A673 (cell line): ENCODE data around the gene YTHDC2. TPM values are rescaled to one million over a fixed set of nuclear protein-coding genes. Genes with fewer than 3 reads are reported as not detected.

Experiments
- BruUV-seq: library from RNA; stranded (reverse); fragments of 400-500 nt; replicated peaks from 2 replicates; lab custom pipeline; 2021; lab: Mats Ljungman, UMichigan
- CTCF ChIA-PET: fragments of 300-600 bp; sonication (Branson Sonifier 250); formaldehyde crosslinking; loops from one replicate; lab custom pipeline; 2022; ENCODE audit warnings: antibody characterized with exemption; lab: Charles Lee
- POLR2A ChIA-PET: fragments of 300-600 bp; sonication (Branson Sonifier 250); formaldehyde crosslinking; loops from one replicate; lab custom pipeline; 2022; ENCODE audit warnings: antibody characterized with exemption; ENCODE audit not compliant: low non-redundant PET; lab: Charles Lee
- DNase-seq: peaks from one replicate; pipeline ENCODE4 v3.0.0-alpha.2; 2015; ENCODE audit warnings: low spot score
- H3K27ac ChIP-seq: fragments of 200-600 bp; sonication (generic); 2 replicates; pipeline ENCODE4 v1.5.1; 2016; ENCODE audit warnings: mixed run types, low read depth, mild to moderate bottlenecking, mixed read lengths, antibody characterized with exemption, low read length; ENCODE audit not compliant: poor library complexity, severe bottlenecking
- H3K27me3 ChIP-seq: fragments of 200-600 bp; sonication (generic); replicated peaks from 2 replicates; pipeline ENCODE4 v1.6.1; 2017; ENCODE audit warnings: mixed run types, low read depth, mild to moderate bottlenecking, mixed read lengths, antibody characterized with exemption, low read length; ENCODE audit not compliant: insufficient read depth, poor library complexity
- H3K36me3 ChIP-seq: fragments of 200-600 bp; sonication (generic); 2 replicates; pipeline ENCODE4 v1.6.1; 2016; ENCODE audit warnings: mixed run types, mild to moderate bottlenecking, mixed read lengths, antibody characterized with exemption, low read length; ENCODE audit not compliant: insufficient read depth, poor library complexity, severe bottlenecking
- H3K4me1 ChIP-seq: fragments of 200-600 bp; sonication (generic); 2 replicates; pipeline ENCODE4 v1.6.1; 2017; ENCODE audit warnings: mixed run types, mild to moderate bottlenecking, mixed read lengths, antibody characterized with exemption, low read length; ENCODE audit not compliant: insufficient read depth, poor library complexity, severe bottlenecking
- H3K4me3 ChIP-seq: fragments of 200-600 bp; sonication (generic); 2 replicates; pipeline ENCODE4 v1.5.1; 2016; ENCODE audit warnings: low read depth, mixed run types, mild to moderate bottlenecking, mixed read lengths, low read length; ENCODE audit not compliant: poor library complexity, severe bottlenecking
- H3K9me3 ChIP-seq: fragments of 200-600 bp; sonication (generic); 2 replicates; pipeline ENCODE4 v1.6.1; 2016; ENCODE audit warnings: mixed run types, low read depth, mild to moderate bottlenecking, mixed read lengths, antibody characterized with exemption, low read length; ENCODE audit not compliant: poor library complexity, severe bottlenecking
- EZH2 ChIP-seq: fragments of 200-600 bp; sonication (generic); IDR thresholded peaks from 2 replicates; pipeline ENCODE4 v1.6.1; 2017; ENCODE audit warnings: borderline replicate concordance, low read depth, mild to moderate bottlenecking, mixed read lengths, antibody characterized with exemption, low read length; ENCODE audit not compliant: poor library complexity, severe bottlenecking
- intact Hi-C: fragments of 100-400 bp; cut with micrococcal nuclease; formaldehyde crosslinking; loops from one replicate; pipeline ENCODE4 v1.10.0; 2022; ENCODE audit not compliant: unreplicated experiment
- total RNA-seq: library from RNA; stranded (reverse); gene quantifications from 2 replicates; pipeline ENCODE4 v1.2.3, GENCODE V29; 2021
- TF ChIP-seq, protein P1 (sequence below): fragments of 300-800, 200-600 bp; sonication (generic); conservative IDR thresholded peaks from 2 replicates; pipeline ENCODE4 v1.5.1; 2017; ENCODE audit warnings: low read depth, mild to moderate bottlenecking, antibody characterized with exemption, low read length, moderate library complexity, mixed read lengths

YTHDC2 gene
- total RNA-seq, 1 experiment from 2014 or later, result 24.3 TPM

DNA sequence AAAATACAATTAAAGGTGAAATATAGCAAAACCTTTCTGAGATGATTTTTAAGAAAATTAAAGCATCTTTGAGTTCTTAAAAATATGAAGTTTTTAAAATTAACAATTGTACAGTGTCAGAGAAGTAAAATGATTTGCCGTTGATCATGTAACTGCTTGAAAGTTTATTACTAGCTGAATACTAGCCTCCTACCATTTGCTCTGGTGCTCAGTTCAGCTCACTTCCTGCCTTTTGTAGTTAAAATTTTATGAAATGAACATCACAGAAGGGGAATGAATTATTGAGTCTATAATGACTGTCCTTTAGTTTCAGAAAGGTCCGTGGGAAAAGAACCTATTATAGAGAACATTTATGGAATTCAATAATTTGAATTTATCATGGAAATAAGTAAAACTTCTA, 9.7 kb downstream of the YTHDC2 start:
- no peak overlapping the region for H3K27ac ChIP-seq
- POLR2A ChIA-PET, result interaction anchor here (0.6 kb wide), 1 partner anchor 738 kb away, joined by 3 read pairs; no protein-coding TSS in a partner anchor
- TF ChIP-seq, protein P1, sequence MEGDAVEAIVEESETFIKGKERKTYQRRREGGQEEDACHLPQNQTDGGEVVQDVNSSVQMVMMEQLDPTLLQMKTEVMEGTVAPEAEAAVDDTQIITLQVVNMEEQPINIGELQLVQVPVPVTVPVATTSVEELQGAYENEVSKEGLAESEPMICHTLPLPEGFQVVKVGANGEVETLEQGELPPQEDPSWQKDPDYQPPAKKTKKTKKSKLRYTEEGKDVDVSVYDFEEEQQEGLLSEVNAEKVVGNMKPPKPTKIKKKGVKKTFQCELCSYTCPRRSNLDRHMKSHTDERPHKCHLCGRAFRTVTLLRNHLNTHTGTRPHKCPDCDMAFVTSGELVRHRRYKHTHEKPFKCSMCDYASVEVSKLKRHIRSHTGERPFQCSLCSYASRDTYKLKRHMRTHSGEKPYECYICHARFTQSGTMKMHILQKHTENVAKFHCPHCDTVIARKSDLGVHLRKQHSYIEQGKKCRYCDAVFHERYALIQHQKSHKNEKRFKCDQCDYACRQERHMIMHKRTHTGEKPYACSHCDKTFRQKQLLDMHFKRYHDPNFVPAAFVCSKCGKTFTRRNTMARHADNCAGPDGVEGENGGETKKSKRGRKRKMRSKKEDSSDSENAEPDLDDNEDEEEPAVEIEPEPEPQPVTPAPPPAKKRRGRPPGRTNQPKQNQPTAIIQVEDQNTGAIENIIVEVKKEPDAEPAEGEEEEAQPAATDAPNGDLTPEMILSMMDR, result no peak
- peaks cover 26% of the 10 kb centered on the region for H3K4me1 ChIP-seq
- H3K4me3 ChIP-seq, result no peak overlapping the region
- H3K36me3 ChIP-seq, result peaks cover 11% of the 10 kb centered on the region
- CTCF ChIA-PET, result no interaction called here
- no peaks in the 10 kb centered on the region for H3K27me3 ChIP-seq
- no peaks in the 10 kb centered on the region for H3K9me3 ChIP-seq
- no TSS peak for BruUV-seq
- intact Hi-C loops, result no loop called here
- DNase-seq, result no peak

DNA sequence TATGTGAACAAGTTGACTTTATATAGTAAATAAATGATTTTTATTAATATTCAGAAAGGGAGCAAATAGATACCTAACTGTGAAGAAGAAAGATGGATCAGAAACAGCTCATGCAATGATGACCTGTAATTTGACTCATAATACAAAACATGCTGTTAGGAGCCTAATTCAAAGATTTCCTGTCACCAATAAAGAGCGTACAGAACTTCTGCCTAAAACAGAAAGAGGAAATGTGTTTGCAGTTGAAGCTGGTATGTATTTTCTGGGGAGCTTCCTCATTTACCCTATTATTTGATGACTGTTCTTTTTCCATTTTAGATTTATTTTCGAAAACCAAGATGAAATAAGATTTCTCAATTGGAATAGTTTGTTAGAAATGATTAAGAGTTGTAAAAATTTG, 11.4 kb downstream of the YTHDC2 start:
- H3K4me1 ChIP-seq, result peaks cover 26% of the 10 kb centered on the region
- H3K4me3 ChIP-seq, result no peak overlapping the region
- DNase-seq, result no peak
- intact Hi-C loops, result no loop called here
- CTCF ChIA-PET, result no interaction called here
- no peaks in the 10 kb centered on the region for H3K27me3 ChIP-seq
- no peak overlapping the region for H3K27ac ChIP-seq
- no peaks in the 10 kb centered on the region for H3K9me3 ChIP-seq
- no TSS peak for BruUV-seq
- peaks cover 11% of the 10 kb centered on the region for H3K36me3 ChIP-seq
- TF ChIP-seq, protein P1, result no peak
- TF ChIP-seq EZH2, result no peak
- POLR2A ChIA-PET, result no interaction called here

DNA sequence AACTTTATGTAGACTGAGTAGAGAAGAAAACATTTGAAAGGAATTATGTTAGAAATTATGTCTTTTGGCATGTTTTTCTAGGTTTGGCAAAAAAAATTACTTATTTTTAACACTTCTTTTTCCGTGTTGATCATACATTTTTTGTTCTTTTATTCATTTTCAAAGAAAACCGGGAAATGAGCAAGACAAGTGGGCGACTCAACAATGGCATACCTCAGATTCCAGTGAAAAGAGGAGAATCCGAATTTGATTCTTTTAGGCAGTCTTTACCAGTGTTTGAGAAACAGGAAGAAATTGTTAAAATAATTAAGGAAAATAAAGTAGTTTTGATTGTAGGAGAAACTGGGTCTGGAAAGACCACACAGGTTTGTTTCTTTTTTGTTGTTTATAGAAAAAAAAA, 12.9 kb downstream of the YTHDC2 start:
- Histone ChIP-seq H3K27me3 (no peaks in the 10 kb centered on the region), H3K4me3 (no peak overlapping the region), H3K27ac (no peak overlapping the region), H3K9me3 (peaks cover 12% of the 10 kb centered on the region), H3K36me3 (no peaks in the 10 kb centered on the region), H3K4me1 (peaks cover 26% of the 10 kb centered on the region)
- ChIA-PET CTCF (no interaction called here), POLR2A (no interaction called here)
- DNase-seq, result no peak
- intact Hi-C loops, result no loop called here
- BruUV-seq, result no TSS peak
- TF ChIP-seq, protein P1, result no peak
- no peak for TF ChIP-seq EZH2
